22Rv1 (cell line): ENCODE data around the gene KLHL1.

Source experiments
- H3K27ac ChIP-seq: fragments of 450-650 bp; 2 replicates; pipeline ENCODE4 v1.5.1; 2017
- ZFX ChIP-seq: fragments of 450-650 bp; IDR thresholded peaks from 2 replicates; pipeline ENCODE4 v1.6.1; 2017; ENCODE audit warnings: antibody characterized with exemption, borderline replicate concordance
- TF ChIP-seq, protein P1 (sequence below): fragments of 450-650 bp; IDR thresholded peaks from 2 replicates; pipeline ENCODE4 v1.5.1; 2017; ENCODE audit warnings: mild to moderate bottlenecking

Gene KLHL1

DNA sequence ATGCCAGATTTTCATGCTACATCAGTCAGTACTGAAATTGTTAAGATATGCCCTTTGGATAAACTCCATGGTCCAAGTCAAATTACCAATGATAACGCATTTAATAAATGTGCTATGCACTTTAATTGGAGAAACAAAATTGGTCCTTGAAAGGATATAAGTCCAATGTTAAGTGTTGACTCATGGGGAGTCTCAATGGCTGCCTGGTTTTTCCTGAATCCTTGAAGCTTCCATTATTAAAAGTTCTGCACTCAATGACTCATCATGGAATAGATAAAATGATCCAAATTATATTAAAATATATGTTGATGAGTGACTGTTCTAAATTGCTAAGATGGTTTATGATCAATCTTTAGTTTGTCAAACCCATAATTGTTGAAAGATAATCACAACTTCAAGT lies 346.7 kb downstream of the KLHL1 start:
- TF ChIP-seq, protein P1, sequence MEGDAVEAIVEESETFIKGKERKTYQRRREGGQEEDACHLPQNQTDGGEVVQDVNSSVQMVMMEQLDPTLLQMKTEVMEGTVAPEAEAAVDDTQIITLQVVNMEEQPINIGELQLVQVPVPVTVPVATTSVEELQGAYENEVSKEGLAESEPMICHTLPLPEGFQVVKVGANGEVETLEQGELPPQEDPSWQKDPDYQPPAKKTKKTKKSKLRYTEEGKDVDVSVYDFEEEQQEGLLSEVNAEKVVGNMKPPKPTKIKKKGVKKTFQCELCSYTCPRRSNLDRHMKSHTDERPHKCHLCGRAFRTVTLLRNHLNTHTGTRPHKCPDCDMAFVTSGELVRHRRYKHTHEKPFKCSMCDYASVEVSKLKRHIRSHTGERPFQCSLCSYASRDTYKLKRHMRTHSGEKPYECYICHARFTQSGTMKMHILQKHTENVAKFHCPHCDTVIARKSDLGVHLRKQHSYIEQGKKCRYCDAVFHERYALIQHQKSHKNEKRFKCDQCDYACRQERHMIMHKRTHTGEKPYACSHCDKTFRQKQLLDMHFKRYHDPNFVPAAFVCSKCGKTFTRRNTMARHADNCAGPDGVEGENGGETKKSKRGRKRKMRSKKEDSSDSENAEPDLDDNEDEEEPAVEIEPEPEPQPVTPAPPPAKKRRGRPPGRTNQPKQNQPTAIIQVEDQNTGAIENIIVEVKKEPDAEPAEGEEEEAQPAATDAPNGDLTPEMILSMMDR: no peak
- TF ChIP-seq ZFX: no peak
- no peak overlapping the region for H3K27ac ChIP-seq

DNA sequence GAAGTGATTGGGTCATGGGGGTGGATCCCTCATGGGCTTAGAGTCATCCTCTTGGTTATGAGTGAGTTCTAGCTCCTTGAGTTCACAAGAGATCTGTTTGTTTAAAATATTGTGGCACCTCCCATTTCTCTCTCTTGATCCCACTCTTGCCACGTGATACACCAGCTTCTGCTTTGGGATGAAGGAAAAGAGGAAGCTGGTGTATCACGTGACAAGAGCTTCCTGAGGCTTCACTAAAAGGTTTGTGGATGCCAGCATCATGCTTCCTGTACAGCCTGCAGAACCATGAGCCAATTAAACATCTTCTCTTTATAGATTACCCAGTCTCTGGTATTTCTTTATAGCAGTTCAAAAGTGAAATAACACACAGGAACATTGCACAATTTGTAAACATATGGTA lies 353.2 kb downstream of the KLHL1 start:
- no peak for TF ChIP-seq ZFX
- TF ChIP-seq, protein P1: no peak

DNA sequence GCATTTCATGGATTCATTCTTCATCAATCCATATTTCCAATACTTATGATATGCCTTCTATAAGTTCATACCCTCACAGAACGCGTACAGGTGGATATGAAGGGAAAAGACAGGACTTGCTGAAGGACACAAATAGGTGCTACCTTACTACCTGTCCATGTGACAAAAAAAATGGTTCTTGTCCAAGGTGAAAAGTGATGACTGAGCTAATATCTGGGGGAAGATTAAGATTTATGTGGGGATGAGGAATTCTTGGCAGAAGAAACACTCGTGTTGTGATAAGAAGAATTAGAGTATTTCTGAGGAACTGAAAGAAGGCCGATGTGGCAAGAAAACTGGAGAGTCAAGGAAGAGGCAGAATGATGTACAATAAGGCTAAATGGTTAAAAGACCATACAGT lies 357.0 kb downstream of the KLHL1 start:
- TF ChIP-seq ZFX: no peak
- TF ChIP-seq, protein P1: no peak

More for the DNA sequence above, 353.2 kb downstream of the KLHL1 start:
- H3K27ac ChIP-seq: no peak overlapping the region

DNA sequence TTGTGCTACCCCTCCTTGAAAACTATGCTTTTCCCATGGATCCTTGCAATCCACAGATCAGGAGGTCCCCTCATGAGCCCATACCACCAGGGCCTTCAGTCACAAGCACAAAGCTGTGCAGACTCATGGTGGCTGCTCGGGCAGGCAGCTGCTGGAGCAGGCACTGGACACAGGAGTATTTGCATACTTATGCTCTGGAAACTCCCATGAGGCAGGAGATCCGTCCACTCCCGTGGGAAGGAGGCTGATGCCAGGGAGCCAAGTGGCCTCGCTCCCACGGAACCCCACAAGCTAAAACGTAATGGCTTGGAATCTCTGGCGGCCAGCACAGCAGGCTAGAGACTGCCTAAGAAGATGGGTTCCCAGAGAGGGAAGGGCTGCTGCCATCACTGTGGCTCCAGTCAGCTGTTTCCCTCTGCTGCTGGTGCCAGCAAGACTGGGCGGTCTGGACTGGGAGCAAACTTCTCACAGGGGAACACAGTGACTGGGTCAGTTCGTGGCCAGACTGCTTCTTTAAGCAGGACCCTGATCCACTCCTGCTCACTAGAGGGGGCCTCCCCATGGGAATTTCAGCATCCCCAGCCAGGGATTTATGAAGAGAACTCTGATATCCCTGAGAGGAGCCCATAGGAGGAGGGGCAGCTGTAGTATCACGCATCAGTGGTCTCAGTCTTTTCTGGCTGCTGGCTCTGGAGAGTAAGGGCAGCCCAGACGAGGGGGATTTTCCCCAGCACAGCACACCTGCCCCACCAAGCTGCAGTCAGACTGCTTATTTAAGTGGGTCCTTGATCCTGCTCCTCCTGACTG lies 370.9 kb downstream of the KLHL1 start:
- no peak overlapping the region for H3K27ac ChIP-seq
- TF ChIP-seq, protein P1: no peak
- no peak for TF ChIP-seq ZFX

More for the DNA sequence above, 357.0 kb downstream of the KLHL1 start:
- H3K27ac ChIP-seq: no peak overlapping the region

DNA sequence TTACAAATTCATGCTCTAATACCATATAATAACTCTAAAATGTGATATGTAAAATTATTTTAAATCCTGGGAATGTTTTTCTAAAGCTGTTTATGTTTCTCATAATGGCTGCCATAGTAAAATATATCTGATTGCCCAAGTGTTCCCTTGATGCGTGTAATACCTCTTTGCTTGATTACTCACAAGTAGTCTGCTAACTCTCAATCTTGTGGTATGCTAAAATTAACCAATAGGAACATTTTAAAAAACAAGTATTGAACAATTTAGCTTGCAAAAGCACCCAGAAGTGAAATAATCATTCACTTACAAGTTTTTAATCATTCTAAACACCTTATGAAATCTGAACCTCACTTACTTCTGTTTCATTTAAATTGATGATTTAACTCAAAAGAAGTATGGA lies 386.6 kb downstream of the KLHL1 start:
- TF ChIP-seq, protein P1: no peak
- no peak for TF ChIP-seq ZFX
- 0 out of 2 replicates have a peak overlapping the region, but pooled peaks have one; percentile 15 for H3K27ac ChIP-seq

DNA sequence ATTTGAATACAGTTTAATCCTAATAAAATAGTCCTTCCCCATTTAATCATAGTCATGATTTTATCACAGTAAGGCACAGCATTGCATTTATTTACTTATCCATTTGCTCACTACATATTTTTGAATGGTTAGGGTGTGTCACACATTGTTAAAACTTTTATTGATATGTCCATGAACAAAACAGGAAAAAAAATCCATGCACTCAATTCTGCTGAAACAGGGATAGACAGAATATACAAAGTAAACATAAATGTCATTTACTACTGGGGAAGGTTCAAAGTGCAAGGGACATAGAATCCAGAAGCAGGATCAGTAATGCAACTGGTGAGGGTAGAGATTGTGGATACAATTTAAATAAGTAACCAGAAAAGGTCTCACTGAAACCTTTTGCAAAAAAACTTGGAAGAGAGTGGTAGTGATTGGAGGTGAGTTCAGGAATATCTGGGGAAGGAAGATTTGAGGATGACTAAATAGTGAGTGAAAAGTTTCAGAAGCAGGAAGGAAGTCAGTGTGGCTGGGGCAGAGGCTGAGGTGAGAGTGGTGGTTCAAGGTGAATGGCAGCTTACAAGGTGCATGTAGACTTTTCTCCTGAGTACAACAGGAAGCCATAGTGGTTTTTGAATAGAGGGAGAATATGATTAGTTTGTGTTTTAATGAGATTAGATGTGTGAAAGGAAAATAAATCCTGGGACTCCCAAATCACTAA lies 387.8 kb downstream of the KLHL1 start:
- peak overlapping the region; percentile 79 for H3K27ac ChIP-seq
- TF ChIP-seq, protein P1: no peak
- TF ChIP-seq ZFX: no peak

DNA sequence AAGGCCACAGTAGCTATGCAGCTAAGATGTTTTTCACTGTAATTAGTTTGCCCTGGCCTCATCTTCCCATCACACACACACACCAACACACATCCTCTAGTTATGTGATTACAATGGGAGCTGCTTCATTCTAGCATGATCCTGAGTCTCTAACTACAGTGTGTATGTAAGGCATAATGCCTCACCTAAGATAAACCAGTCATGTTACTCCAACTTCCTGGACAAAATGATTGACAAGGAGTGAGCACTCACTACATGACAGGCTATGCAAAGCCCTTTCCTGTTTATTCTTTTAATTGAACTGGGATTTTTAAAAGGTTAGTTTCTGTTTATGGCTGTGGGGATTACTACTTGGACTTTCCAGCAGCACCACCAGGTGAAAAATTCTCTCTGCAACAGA lies 401.4 kb downstream of the KLHL1 start:
- TF ChIP-seq, protein P1: no peak
- TF ChIP-seq ZFX: no peak
- no peak overlapping the region for H3K27ac ChIP-seq
